ENCODE measurements around the gene SIRT4.
"Not testable (repeated sequence)": the region's sequence is repeated elsewhere in the genome, so short reads cannot be mapped to it uniquely, and the experiment has no call there.

Gene SIRT4

DNA sequence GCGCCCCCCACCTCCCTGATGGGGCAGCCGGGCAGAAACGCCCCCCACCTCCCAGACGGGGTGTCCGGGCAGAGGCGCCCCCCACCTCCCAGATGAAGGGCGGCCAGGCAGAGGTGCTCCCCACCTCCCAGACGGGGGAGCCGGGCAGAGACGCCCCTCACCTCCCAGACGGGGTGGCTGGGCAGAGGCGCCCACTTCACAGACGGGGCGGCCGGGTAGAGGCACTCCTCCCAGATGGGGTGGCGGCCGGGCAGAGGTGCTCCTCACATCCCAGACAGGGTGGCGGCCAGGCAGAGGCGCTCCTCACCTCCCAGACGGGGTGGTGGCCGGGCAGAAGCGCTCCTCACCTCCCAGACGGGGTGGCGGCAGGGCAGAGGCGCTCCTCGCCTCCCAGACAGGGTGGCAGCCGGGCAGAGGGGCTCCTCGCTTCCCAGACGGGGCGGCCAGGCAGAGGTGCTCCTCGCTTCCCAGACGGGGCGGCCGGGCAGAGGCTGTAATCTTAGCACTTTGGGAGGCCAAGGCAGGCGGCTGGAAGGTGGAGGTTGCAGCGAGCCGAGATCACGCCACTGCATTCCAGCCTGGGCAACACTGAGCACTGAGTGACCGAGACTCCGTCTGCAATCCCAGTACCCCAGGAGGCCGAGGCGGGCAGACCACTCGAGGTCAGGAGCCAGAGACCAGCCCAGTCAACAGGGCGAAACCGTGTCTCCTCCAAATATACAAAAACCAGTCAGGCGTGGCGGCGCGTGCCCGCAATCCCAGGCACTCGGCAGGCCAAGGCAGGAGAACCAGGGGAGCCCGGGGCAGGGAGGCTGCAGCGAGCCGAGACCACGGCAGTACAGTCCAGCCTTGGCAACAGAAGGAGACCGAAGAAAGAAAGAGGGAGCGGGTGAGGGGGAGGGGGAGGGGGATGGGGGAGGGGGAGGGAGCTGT lies 23.7 kb upstream of the SIRT4 start:
- no peak for DNase-seq

DNA sequence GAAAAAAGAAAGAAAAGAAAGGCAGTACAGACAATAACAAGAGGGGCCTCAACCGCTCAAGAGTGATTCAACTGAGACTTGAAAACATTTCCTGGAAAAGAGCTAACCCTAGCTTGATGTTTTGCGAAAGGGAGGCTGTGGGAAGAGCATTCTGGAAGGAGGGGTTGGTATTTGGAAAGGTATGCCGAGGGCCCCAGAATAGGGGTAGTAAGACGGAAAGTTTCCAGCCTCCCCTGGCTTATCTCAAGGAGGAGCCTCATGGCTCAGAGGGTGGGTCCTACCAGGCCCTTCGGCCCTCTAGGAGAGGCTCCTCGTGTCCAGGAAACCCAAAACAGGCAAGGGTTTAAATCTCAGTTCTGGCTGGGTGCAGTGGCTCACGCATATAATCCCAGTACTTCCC lies 18.8 kb upstream of the SIRT4 start:
- no peak for DNase-seq

DNA sequence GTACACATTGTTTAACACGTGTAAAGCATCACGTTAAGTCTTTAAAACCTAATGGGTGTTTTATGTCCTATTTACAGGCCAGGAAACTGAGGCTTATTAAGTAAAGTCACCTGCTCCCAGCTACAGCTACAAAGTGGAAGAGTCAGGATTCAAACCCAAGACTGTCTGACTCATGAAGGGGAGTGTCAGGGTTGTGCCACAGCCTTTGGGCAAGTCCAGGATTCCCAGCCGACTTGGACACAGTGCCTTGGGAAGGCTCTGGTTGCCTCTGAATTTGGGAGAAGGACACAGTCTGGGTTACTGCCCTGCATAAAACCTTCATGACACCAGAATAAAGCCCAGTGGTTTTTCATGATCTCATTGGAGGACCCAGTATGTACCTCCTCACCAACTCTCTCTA lies 17.7 kb upstream of the SIRT4 start:
- no peak for DNase-seq

DNA sequence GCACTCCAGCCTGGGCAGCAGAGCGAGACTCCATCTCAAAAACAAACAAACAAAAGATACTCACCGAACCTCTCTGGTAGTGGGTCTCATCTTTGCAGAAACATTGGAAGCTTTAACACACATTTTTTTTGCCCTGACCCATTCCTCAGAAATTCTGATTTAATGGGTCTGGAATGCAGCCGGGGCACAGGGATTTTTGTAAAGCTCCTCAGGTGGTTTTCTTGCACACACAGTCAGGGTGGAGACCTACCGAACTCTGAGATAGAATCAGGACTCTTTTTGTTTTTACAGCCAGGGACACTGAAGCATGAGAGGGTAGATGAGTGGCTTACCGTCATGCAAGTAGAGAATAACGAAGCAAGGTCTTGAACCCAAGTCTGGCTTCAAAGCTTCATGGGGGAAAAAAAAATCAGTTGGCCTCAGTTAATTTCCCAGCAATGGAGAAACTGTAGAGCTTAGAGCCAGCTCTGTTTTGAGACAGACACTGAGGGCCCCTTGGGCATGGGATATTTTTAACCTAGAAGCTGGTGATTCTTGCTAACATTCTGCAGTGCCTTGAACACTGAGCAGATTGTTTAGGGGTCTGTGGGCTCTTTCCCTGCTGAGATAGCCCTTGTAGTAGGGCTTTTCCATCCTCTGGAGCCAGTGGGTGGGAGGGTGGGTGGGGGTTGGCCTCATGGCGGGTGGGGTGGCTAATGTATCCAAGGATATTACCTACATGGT lies 15.2 kb upstream of the SIRT4 start:
- no peak for DNase-seq

DNA sequence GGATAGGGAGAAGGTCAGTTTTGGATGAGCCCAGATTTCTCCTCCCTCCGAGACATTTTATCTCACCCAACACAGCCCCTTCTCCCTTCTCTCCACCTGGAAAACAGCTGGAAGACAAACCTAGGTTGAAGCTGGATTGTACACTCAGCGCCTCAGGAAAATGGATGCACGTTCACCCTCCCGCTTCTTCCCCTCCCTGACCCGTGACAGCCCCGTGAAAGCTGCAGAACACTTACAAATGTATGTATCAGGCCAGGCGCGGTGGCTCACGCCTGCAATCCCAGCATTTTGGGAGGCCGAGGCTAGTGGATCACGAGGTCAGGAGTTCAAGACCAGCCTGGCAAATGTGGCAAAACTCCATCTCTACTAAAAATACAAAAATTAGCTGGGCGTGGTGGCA lies 14.6 kb upstream of the SIRT4 start:
- no peak for DNase-seq

DNA sequence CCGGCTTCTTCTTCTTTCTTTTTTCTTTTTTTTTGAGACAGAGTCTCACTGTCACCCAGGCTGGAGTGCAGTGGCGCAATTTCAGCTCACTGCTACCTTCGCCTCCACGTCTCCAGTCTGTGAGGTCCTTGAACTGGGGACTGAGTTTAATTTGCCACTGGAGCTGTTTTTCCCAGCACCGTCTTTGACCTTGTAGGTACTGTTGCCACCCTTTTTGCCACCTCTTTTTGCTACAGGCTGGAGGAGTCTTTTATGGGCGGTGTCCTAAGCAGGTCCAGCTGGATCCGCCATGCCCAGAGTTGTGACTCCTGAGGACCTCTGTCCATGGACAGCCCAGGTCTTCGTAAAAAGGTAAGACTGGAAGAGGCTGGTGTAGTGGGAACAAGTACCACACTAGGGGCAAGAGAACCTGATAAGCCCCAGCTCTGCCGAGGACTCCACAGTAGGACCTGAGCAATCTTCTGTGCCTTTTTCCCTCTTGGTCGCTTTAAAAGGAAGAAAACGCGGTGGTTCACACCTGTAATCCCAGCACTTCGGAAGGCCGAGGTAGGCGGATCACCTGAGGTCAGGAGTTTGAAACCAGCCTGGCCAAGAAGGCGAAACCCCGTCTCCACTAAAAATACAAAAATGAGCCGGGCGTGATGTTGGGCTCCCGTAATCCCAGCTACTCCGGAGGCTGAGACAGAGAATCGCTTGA lies 11.4 kb upstream of the SIRT4 start:
- peak; percentile 18 for DNase-seq

DNA sequence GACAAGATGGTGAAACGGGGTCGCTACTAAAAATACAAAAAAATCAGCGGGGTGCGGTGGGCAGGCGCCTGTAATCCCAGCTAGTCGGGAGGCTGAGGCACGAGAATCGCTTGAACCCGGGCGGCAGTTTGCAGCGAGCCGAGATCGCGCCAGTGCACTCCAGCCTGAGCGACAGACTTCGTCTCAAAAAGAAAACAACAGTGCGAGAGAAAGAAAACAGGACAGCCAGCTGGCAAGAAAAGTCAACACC lies 9.8 kb upstream of the SIRT4 start:
- DNase-seq: no peak

DNA sequence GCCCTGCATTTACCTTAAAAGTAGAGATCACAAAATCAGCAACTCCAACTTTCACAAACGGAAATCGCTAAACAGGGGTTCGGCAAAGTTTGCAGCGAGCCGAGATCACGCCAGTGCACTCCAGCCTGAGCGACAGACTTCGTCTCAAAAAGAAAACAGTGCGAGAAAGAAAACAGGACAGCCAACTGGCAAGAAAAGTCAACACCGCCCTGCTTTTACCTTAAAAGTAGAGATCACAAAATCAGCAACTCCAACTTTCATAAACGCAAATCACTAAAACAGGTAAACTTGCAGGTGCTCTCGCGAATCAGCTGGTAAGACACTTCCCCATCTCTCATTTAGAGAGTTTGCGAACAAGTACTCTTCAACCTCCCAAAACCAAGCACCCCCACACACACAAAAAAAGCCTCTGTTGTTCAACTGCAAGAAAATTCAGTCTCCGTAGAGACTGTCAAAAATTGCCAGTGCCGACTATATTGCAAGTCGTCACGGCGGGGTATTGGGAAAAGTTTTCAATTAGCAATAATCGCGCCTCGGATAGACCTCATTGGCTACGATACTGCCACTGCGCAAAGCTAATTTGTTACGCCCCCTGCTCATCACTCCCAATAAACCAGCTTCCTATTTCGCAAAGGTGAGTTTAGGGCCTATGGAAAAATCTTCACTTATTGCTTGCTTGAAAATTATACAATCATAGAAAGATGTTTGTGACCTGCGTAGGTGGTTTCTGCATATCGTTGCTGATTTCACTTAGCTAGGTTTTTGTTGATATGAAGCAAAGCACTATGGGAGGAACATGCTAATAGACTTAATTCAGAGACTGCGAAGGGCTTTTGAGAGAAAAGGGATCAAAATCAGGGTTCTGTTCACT lies 9.2 kb upstream of the SIRT4 start, which contains the start of gene RNU4-1:
RNU4-1 (minus strand) TSS at position 577 of the 871 bp plus-strand sequence.
- DNase-seq: peak; percentile 63

DNA sequence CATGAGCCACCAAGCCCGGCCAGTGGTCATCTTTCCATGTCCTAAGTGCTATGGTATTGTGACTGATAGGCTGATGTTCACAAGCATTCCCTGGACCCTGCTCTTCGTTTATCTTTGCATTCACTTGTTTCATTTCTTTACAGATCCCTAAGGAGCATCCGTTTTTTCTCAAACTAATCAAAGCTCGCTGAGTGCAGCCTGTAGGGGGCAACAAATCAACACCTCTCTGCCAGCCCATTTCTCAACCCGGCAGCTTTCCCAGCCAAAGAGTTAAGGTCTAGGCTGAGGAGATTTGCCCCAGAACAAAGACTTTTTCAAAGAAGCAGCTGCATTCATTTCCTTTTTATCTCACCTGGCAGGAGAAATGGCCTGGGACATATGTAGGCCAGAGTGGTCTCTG lies 12.1 kb downstream of the SIRT4 start:
- DNase-seq: no peak

DNA sequence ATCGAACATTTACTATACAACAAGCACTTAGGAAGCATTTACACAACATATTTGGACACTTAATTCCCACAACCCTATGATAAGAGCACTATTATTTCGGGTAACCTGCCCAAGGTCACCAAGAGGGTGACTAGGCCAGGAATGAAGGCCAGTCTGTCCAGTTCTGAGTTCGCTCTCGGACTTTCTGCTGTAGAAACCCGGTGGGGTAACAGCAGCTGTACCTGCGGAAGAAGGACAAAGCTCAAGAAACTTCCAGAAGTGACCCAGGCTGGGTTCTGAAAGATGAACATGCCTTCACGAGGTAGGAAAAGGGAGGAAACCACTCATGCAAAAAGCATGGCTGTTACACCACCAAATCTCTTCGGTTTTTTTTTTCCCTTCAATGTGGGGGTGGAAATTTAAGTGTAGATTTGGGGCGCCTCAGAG lies 14.7 kb downstream of the SIRT4 start:
- DNase-seq: no peak

DNA sequence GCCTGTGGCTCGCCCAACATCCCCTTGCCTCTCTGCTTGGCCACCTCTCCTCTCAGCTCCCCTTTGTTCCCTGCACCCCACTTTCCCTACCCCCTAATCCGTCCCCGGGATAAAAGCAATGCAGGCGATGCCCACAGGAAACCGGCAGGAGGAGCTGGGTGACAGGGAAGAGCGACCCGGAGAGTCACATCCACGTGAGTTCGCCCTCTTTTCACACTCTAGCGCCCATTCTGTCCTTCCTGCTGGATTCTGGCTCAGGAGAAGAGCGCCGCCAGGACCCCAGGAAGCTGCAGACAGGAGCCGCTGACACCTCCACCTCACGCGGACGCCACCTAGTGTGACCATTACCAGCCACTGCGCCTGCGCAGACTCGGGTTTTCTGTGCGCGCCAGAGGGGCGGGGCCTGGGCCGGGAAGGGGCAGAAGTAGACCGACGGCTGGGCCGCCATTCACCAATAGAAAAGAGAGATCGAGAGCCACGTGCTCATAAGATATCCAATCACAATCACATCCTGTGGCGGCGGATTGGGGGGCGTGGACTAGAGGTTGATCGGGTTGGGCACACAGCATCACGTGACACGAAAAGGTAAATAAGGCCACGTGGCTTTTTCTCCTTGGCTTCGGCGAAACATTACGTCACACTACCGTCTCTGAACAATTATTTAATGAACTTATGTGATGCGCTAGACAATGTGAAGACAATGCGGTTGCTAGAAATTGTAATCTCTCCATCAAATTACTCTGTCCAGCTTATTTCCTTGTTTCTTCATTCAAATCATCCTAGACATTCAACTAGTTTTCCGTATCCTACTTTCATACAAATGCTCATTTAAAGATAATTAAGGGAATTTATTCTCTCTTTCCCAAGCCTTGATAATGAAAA lies 15.3 kb downstream of the SIRT4 start:
- DNase-seq: peak; percentile 100

DNA sequence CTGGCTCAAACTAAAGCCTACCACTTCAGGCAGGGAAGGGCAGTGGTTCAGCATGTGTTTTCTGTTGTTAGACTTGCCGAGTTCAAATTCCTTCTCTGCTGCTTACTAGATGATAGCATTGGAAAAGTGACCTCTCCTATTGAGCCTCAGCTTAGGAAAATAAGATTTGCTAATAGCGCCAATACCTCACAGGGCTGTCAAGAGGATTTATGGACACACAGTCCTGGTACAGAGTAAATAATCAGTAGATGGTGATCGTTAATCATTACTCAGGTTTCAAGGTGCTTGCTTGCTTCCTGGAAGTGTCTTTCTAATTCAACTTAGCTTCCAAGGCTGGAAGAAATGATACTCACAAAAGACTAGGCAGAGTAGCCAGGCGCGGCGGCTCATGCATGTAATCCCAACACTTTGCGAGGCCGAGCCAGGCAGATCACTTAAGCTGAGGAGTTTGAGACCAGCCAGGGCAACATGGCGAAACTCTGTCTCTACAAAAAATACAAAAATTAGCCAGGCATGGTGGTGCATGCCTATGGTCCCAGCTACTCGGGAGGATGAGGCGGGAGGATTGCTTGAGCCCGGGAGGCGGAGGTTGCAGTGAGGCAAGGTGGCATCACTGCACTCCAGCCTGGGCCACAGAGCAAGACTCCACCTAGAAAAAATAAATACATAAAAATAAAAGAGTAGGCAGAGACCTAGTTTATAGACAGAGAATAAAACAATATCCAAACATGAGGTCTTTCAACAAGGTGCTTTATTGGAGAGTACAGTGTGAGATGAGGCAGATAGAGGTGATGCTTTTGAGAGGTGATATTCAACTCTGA lies 19.5 kb downstream of the SIRT4 start:
- DNase-seq: no peak

DNA sequence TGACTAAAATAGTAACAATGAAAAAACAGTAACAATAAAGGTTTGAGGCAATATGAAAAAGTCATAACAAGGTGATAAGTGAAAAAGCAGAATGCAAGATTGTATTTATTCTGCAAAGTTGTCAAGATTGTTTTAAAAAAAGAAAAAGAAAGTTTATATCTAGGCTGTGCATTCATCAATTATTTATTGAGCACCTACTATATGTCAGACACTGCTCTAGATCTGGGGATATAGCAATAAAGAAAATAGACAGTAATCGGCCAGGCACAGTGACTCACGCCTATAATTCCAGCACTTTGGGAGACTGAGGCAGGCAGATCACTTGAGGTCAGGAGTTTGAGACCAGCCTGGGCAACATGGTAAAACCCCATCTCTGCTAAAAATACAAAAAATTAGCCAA lies 21.7 kb downstream of the SIRT4 start:
- no peak for DNase-seq

DNA sequence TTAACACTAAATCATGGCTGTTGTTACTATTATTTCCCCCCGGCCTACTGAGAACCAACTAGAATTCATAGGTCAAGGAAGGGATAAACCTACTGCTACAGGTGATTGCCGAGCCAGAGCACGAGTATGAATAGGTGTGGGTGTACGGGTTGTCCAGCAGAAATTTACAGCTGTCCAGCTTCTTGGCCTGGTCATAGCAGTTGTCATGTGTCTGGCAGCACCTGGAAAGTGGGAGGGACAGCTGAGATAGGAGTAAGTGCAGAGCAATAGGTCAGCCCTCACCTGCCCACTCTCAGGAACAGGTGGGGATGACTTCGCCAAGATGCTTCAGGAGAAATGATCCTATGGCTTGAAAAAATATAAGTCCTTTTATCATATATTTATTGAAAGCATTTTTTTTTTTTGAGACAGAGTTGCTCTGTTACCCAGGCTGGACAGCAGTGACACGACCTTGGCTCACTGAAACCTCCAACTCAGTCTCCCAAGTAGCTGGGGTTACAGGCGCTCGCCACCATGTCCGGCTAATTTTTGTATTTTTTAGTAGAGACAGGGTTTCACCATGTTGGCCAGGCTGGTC lies 22.8 kb downstream of the SIRT4 start:
- no peak for DNase-seq

DNA sequence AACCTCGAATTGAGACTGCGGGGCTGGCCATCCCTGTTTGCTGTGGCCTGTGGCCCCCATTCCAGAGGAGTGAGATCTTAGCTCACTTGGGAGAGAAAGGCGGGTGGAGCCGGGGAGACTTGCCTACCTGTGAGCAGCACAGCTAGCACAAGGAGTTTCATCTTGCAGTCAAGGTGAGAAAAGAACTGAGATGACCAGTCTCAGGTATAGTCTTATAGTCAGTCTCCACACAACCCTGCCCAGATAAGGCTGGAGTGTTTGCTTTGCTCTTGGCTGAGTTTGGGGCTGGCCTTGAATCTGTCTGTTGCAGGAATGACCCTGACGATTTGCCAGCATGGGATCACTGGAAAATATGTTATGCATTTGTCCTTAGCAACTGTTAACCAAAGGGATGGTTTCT lies 25.5 kb downstream of the SIRT4 start, which contains the start of gene PLA2G1B:
PLA2G1B (minus strand) TSS at position 187 of the 400 bp plus-strand sequence; CDS start at position 161, 26 bp downstream.
- DNase-seq: no peak

DNA sequence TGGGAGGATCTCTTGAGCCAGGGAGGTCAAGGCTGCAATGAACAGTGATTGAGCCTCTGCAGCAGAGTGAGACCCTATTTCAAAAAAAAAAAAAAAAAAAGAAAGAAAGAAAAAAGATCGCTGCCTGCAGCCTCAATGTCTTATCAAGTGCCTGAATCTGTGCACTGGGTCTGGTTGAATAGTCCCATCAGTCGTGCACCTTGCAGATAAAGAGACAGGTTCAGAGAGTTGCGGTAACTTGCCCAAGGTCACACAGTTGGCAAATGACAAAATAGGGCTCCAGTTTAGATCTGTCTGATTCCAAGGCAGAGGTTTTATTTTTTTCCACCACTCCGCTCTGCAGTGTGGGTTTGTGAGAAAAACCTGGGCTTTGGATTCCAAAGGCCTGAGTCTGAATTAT lies 26.1 kb downstream of the SIRT4 start:
- no peak for DNase-seq

DNA sequence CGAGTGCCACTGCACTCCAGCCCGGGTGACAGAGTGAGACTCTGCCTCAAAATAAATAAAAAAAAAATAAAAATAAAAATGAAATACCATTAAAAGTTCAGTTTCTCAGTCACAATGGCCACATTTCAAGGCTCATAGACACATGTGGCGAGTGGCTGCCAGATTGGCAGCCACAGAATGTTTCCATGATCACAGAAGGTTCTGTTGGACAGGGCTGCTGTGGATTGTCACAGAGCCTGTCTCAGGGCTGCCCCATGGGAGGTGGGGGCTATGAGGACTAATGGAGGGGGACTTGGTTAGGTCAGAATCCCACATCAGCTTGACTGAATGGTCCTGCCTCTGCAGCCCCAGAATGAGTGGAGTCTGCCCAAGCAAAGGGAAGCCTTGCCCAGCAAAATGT lies 29.3 kb downstream of the SIRT4 start:
- no peak for DNase-seq

DNA sequence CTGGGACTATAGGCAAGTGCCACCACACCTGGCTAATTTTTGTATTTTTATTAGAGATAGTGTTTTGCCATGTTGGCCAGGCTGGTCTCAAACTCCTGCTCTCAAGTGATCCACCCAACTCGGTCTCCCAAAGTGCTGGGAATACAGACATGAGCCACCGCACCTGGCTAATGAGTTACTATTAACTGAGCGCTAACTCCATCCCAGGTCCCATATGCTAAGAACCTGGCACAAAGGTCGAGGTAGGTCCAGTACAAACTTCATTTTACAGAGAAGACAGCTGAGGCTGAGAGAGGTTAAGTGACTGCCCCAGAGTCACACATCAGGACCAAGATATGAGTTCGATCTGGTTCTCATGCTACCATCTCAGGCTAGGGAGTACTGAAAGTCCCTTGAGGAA lies 29.9 kb downstream of the SIRT4 start:
- DNase-seq: no peak

DNA sequence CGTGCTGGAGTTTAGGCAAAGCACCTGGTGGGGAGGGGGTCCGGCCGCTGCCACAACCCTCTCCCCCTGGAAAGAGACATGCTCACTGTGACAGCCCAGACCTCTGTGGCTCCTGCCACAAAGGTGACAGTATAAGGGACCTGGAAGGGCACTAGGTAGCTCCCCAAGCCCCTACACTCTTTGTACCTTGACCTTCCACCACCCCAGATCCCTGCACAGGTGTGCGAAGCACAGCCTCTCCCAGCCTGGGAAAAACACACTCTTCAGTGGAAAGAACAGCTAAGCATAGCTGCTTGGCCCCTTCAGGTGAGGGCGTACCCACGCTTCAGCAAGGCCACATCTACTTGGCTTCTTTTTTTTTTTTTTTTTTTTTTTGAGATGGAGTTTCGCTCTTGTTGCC lies 30.4 kb downstream of the SIRT4 start:
- DNase-seq: no peak

DNA sequence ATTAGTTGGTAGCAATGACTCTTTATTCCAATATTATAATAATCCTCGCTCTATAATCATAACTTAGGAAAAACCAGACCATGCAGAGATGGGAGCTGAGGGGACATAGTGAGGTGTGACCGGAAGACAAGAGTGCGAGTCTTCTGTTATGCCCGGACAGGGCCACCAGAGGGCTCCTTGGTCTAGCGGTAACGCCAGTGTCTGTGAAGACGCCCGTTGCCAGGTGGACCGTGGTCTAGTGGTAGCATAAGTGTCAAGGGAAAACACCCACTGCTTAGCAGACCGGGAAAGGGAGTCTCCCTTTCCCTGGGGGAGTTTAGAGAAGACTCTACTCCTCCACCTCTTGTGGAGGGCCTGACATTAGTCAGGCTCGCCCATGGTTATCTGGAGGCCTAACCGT lies 33.3 kb downstream of the SIRT4 start:
- not testable (repeated sequence) for DNase-seq

All from activated CD8-positive, alpha-beta memory T cell treated with anti-CD3 and anti-CD28 coated beads, Interleukin-2, amount 50 U/mL, for 4 hours (primary cell).